ENCODE measurements around the gene NRIP3.
"Not testable (repeated sequence)": the region's sequence is repeated elsewhere in the genome, so short reads cannot be mapped to it uniquely, and the experiment has no call there.

Gene NRIP3

GRCh38 chr11:8967184-8967583, 36.6 kb downstream of the NRIP3 start:
- DNase-seq, result no peak

- DNase-seq, result peak; percentile 76
Measured at GRCh38 chr11:8964324-8965320, 39.2 kb downstream of the NRIP3 start, which contains the start of gene TMEM9B. Gene TMEM9B, minus strand, starts transcription at chr11:8964442. Its CDS starts 129 bp downstream, at chr11:8964313.

GRCh38 chr11:8963569-8964323, 40.1 kb downstream of the NRIP3 start:
- peak; percentile 75 for DNase-seq

GRCh38 chr11:8962841-8963240, 41.0 kb downstream of the NRIP3 start:
- no peak for DNase-seq

DNA sequence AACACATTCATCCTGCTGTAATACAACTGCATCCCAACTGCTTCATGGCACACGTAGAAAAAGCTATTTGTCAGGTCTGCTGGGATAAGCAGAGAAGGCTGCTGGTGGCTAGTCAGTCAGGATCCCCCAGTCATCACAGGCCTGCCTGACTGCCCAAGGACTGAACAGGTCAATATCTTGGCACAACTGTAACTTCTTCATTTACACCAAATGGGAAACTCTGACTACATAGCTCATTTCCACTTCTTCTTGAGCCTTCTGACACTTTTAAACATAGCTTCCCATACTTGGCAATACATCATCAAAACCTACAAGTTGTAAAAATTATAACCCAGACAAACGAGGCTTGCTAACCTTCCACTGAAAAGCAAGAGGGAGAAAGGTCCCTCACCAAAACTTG, 42.4 kb downstream of the NRIP3 start:
- no peak for DNase-seq

- no peak for DNase-seq
Measured at GRCh38 chr11:8959546-8960166, 44.1 kb downstream of the NRIP3 start.

- DNase-seq, result no peak
Measured at GRCh38 chr11:8956860-8957259, 46.9 kb downstream of the NRIP3 start.

- DNase-seq, result no peak
Measured at GRCh38 chr11:8948886-8949285, 54.9 kb downstream of the NRIP3 start.

DNA sequence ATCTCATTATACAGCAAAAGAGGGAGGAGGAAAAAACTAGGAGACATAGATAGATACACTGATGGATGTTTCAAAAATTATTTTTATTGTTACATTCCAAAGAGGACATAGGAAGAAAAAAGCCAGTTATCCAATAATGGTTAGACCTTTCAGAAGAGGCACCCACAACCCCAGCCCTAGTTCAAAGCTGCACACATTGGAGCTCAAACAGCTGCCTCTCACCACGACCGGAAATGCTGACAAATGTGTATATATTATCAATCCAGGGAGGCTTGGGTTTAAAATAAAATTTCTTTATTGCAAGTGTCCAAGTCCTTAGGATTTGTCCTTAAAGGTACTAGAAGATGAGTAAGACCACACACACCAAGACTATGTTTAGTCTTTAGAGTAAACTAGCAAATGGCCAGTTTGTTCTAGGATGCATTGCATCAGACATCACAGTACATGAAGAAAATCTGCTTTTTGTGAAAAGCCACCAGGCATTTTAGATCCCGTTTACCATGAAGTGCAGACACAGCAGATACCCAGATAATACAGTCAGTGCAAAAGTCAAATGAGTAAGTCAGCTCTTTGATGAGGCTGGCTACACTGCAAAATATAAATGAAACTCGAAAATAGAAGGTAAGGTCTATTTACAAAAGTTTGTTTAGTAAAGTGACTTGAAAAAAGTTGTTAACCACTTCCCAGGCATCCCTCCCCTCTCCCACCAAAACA, 56.4 kb downstream of the NRIP3 start:
- DNase-seq, result no peak

DNA sequence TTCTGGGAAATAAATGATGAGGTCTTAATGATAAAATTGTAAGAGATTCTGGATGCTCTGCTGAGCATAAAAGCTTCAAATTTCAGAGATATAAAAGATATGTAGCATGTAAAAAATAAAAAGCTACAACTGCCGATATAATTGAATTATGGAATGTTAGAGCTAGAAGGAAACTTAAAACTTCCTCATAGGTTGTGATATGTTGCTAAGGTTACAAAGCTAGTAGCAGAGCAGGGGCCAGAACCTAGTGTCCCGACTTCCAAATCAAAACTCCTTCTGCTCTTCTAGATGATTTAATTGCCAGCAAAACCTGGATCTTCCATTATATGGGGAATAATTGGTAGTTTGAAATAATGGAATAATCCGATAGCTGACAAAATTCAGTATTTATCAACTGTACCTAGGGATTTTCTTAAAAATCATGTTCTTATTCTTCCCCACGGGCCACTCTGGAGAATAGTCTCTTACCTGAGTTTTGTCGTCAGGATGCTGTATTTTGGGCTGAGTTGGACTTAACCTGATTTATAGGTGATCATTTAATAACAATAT, 61.2 kb downstream of the NRIP3 start, which contains the start of gene ASCL3:
ASCL3 (minus strand) TSS at position 499 of the 549 bp plus-strand sequence. CDS start 4,855 bp downstream, outside the sequence.
- no peak for DNase-seq

- no peak for DNase-seq
Measured at GRCh38 chr11:8941341-8942103, 62.3 kb downstream of the NRIP3 start.

DNA sequence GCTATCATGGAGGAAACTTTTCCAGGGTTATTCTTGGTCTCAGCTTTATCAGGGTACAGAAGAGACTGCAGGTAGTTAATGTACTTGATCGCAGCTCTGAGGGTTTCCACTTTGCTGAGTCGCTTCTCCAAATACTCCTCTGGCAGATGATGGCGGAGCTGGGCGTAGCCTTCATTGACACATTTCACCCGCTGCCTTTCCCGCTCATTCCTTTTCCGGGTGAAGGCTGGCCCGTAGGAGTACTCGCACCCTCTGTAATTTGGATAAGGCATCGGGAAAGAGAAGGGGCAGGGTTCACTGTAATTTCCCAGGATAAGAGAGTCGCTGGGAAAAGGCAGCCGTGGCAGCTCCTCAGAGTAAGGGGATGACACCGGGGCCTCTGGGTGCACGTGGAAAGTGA, 66.1 kb downstream of the NRIP3 start:
- no peak for DNase-seq

- DNase-seq, result no peak
Measured at GRCh38 chr11:8937159-8937558, 66.6 kb downstream of the NRIP3 start.

- not testable (repeated sequence) for DNase-seq
Measured at GRCh38 chr11:8935789-8936188, 68.0 kb downstream of the NRIP3 start.

GRCh38 chr11:8934742-8935488, 68.9 kb downstream of the NRIP3 start:
- no peak for DNase-seq

DNA sequence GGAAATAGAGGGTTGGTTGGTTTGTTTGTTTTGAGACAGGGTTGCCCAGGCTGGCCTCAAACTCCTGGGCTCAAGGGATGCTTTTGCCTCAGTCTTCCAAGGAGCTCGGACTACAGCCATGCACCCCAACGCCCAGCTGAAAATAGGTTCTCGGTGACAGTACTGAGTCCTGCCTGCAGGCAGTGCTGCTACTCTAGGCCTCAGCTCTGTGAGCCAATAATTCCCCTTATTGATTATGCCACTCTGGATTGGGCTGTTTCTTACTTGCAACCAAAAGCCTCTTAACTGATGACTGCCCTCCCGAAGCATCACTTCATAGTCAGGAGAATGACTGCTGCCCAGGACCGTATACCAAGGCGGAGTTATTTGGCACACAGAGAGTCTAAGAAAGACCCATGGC, 69.9 kb downstream of the NRIP3 start:
- no peak for DNase-seq

GRCh38 chr11:8932564-8933180, 71.1 kb downstream of the NRIP3 start, which contains the start of gene C11orf16:
Gene C11orf16, minus strand, starts transcription at chr11:8932947. Its CDS starts 639 bp downstream, at chr11:8932308.
- DNase-seq, result no peak
